OCI-LY1 (cell line): ENCODE data around the gene TEAD1.

Experiments used
- H2AFZ ChIP-seq: fragments of 200-600 bp; sonication (generic), shearing (Covaris generic); 2 replicates; pipeline ENCODE4 v1.6.0; 2014; ENCODE audit warnings: antibody characterized with exemption, mild to moderate bottlenecking, low read length
- H3F3A ChIP-seq: fragments of 200-600 bp; sonication (generic), shearing (Covaris generic); 2 replicates; pipeline ENCODE4 v1.6.0; 2014; ENCODE audit warnings: mild to moderate bottlenecking, antibody characterized with exemption, low read length, moderate library complexity; ENCODE audit not compliant: insufficient read depth
- H3K27ac ChIP-seq: fragments of 200-600 bp; sonication (generic); 2 replicates; pipeline ENCODE4 v1.5.1; 2014; ENCODE audit warnings: low read length, mixed run types, mild to moderate bottlenecking, low read depth; ENCODE audit not compliant: poor library complexity, severe bottlenecking
- H3K27me3 ChIP-seq: fragments of 200-600 bp; sonication (generic); 2 replicates; pipeline ENCODE4 v1.6.0; 2014; ENCODE audit warnings: antibody characterized with exemption, mild to moderate bottlenecking, low read length, moderate library complexity; ENCODE audit not compliant: insufficient read depth
- H3K36me3 ChIP-seq: fragments of 200-600 bp; sonication (generic); 2 replicates; pipeline ENCODE4 v1.6.1; 2014; ENCODE audit warnings: mild to moderate bottlenecking, antibody characterized with exemption, low read length, moderate library complexity, mixed read lengths; ENCODE audit not compliant: insufficient read depth
- H3K4me1 ChIP-seq: fragments of 200-600 bp; sonication (generic); 2 replicates; pipeline ENCODE4 v1.5.1; 2014; ENCODE audit warnings: mild to moderate bottlenecking, low read length, moderate library complexity; ENCODE audit not compliant: insufficient read depth, severe bottlenecking
- H3K4me2 ChIP-seq: fragments of 200-600 bp; sonication (generic), shearing (Covaris generic); 2 replicates; pipeline ENCODE4 v1.6.1; 2014; ENCODE audit warnings: low read length
- H3K4me3 ChIP-seq: fragments of 200-600 bp; sonication (generic); 2 replicates; pipeline ENCODE4 v1.5.1; 2014; ENCODE audit warnings: low read length, low read depth, mild to moderate bottlenecking, mixed read lengths; ENCODE audit not compliant: poor library complexity, severe bottlenecking
- H3K79me2 ChIP-seq: fragments of 200-600 bp; shearing (Covaris generic); 2 replicates; pipeline ENCODE4 v1.6.1; 2016; ENCODE audit warnings: mixed run types, low read length, mixed read lengths; ENCODE audit not compliant: insufficient read depth
- H3K9ac ChIP-seq: fragments of 200-600 bp; sonication (generic), shearing (Covaris generic); 2 replicates; pipeline ENCODE4 v1.6.1; 2014; ENCODE audit warnings: mild to moderate bottlenecking, low read length, mixed read lengths
- H3K9me2 ChIP-seq: fragments of 200-600 bp; sonication (generic), shearing (Covaris generic); 2 replicates; pipeline ENCODE4 v1.6.1; 2014; ENCODE audit warnings: low read depth, mild to moderate bottlenecking, low read length, mixed read lengths
- H3K9me3 ChIP-seq: fragments of 200-600 bp; shearing (Covaris generic); 2 replicates; pipeline ENCODE4 v1.6.1; 2014; ENCODE audit warnings: low read length, mixed read lengths
- H4K20me1 ChIP-seq: fragments of 200-600 bp; sonication (generic), shearing (Covaris generic); 2 replicates; pipeline ENCODE4 v1.6.0; 2016; ENCODE audit warnings: mild to moderate bottlenecking, low read length; ENCODE audit not compliant: insufficient read depth
- CTCF ChIP-seq: fragments of 200-600 bp; sonication (generic), shearing (Covaris generic); IDR thresholded peaks from 2 replicates; pipeline ENCODE4 v1.5.1; 2017; ENCODE audit warnings: mild to moderate bottlenecking, antibody characterized with exemption, low read length, moderate library complexity, mixed read lengths
- EZH2 ChIP-seq: fragments of 200-600 bp; sonication (generic), shearing (Covaris generic); IDR thresholded peaks from 2 replicates; pipeline ENCODE4 v1.8.0; 2017; ENCODE audit warnings: borderline replicate concordance, mixed run types, mild to moderate bottlenecking, antibody characterized with exemption, low read length, moderate library complexity, mixed read lengths

Gene TEAD1

GRCh38 chr11:12773591-12773990 is 99.4 kb downstream of the TEAD1 start:
- Histone ChIP-seq H3K9me2 (no peaks in the 10 kb centered on the region), H3K36me3 (no peaks in the 10 kb centered on the region), H3F3A (no peaks in the 10 kb centered on the region), H3K9me3 (no peaks in the 10 kb centered on the region), H4K20me1 (no peaks in the 10 kb centered on the region), H3K9ac (no peak overlapping the region), H3K4me1 (no peaks in the 10 kb centered on the region), H3K27me3 (no peaks in the 10 kb centered on the region), H3K4me3 (no peak overlapping the region), H3K4me2 (no peak overlapping the region), H2AFZ (no peak overlapping the region), H3K79me2 (no peaks in the 10 kb centered on the region), H3K27ac (no peak overlapping the region)
- TF ChIP-seq EZH2 (no peak), CTCF (no peak)

DNA sequence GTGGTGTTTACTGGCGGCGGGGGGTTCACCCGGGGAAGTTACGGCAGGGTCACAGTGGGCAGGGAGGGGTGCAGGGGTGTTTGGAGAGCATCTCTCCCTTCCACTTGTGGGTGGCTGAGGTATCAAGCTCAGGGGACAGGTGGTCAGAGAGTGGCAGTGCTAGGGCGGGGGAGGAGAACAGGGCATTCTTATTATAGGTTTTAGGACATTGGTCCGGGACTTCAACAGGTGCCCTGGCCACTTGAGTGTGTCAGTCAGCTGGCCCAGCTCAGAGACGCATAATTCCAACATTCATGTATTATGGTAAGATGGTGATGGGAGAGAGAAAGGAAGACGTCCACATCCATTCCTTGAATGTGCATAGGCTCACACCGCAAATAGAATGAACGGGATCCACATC is 101.7 kb downstream of the TEAD1 start:
- Histone ChIP-seq H3K9me2 (no peaks in the 10 kb centered on the region), H3K4me1 (no peaks in the 10 kb centered on the region), H3K4me3 (no peak overlapping the region), H3K27ac (no peak overlapping the region), H3K9me3 (no peaks in the 10 kb centered on the region), H3K9ac (no peak overlapping the region), H4K20me1 (no peaks in the 10 kb centered on the region), H3K79me2 (no peaks in the 10 kb centered on the region), H3K4me2 (no peak overlapping the region), H3K36me3 (no peaks in the 10 kb centered on the region), H2AFZ (no peak overlapping the region), H3K27me3 (no peaks in the 10 kb centered on the region), H3F3A (no peaks in the 10 kb centered on the region)
- TF ChIP-seq CTCF (no peak), EZH2 (no peak)

DNA sequence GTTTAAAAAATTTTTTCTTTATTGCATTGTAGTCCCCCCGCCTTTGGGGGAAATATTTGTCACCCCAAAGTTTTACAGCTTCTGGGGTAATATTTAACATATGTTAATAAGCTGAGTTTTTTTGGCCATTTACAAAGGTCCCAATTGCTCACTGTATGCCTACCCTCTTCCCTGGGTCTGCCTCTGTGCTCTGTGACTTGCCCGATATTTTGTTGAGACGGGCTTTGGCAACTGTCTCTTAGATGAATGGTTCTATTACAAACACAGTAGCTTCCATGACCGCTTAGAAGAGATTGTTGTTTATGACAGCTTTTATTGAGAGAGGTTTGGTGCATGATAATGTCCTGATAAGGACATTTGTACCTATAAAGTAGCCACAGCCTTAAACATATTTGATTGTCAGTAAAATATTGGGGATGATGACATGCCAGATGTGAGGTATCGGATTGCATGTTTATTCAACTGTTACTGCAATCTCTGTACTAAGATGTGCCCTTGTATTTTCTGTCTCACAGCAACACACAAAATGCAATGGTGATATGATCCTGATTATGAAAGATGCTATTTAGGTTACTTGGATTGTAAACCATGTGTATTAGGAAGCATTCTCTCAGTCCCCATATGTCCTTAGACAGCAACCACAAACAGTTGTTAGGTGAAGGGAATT is 103.1 kb downstream of the TEAD1 start:
- no peaks in the 10 kb centered on the region for H3K4me1 ChIP-seq

More for the DNA sequence above, 103.1 kb downstream of the TEAD1 start:
- no peaks in the 10 kb centered on the region for H4K20me1 ChIP-seq
- no peak overlapping the region for H3K4me3 ChIP-seq
- H3K9ac ChIP-seq, result no peak overlapping the region
- H3K79me2 ChIP-seq, result no peaks in the 10 kb centered on the region
- no peaks in the 10 kb centered on the region for H3K36me3 ChIP-seq
- H3K4me2 ChIP-seq, result no peak overlapping the region
- H2AFZ ChIP-seq, result no peak overlapping the region
- H3K27ac ChIP-seq, result no peak overlapping the region
- no peaks in the 10 kb centered on the region for H3K9me3 ChIP-seq
- TF ChIP-seq CTCF (no peak), EZH2 (no peak)
- H3K27me3 ChIP-seq, result no peaks in the 10 kb centered on the region
- H3F3A ChIP-seq, result no peaks in the 10 kb centered on the region
- no peaks in the 10 kb centered on the region for H3K9me2 ChIP-seq
